ENCODE data around the gene MAPKBP1. TPM values are rescaled to one million over a fixed set of nuclear protein-coding genes. Genes with fewer than 3 reads are reported as not detected.

The MAPKBP1 gene
- total RNA-seq, 2 experiments from 2014 or later = 16.6 to 17.2 TPM

- Mint-ChIP-seq H3K36me3 (ENCODE audit: low read depth) (peaks cover 9% of the 10 kb centered on the region), H3K4me3 (no peak overlapping the region), H3K27ac (no peak overlapping the region), H3K9me3 (no peaks in the 10 kb centered on the region), H3K4me1 (ENCODE audit: low read depth) (no peaks in the 10 kb centered on the region), H3K27me3 (no peaks in the 10 kb centered on the region)
- DNase-seq = no peak
- TF ChIP-seq CTCF (IDR thresholded peaks at IDR 0.05) = no peak
- ChIA-PET CTCF (interaction anchor here (1.3 to 2.3 kb wide), 3 partner anchors 16 to 88 kb away, joined by 3 to 8 read pairs (median 6); partner anchors contain the start of gene MAPKBP1), POLR2A (interaction anchor here (0.9 kb wide), 1 partner anchor 92 kb away, joined by 3 read pairs; no protein-coding TSS in a partner anchor)
- intact Hi-C loops (cut with micrococcal nuclease) = no loop called here
- no peak for ATAC-seq
Observed at GRCh38 chr15:41816788-41817187, 42.5 kb downstream of the MAPKBP1 start.

- no peaks in the 10 kb centered on the region for H3K9me3 Mint-ChIP-seq
- no peak overlapping the region for H3K27ac Mint-ChIP-seq
- H3K27me3 Mint-ChIP-seq = no peaks in the 10 kb centered on the region
- DNase-seq (no peak), ATAC-seq (no peak)
- intact Hi-C loops (cut with micrococcal nuclease) = no loop called here
- ChIA-PET POLR2A (interaction anchor here (0.9 kb wide), 1 partner anchor 92 kb away, joined by 3 read pairs; no protein-coding TSS in a partner anchor), CTCF (interaction anchor here (1.3 to 2.3 kb wide), 3 partner anchors 15 to 87 kb away, joined by 3 to 8 read pairs (median 6); partner anchors contain the start of gene MAPKBP1)
- no peaks in the 10 kb centered on the region for H3K4me1 Mint-ChIP-seq (ENCODE audit: low read depth)
- TF ChIP-seq CTCF (IDR thresholded peaks at IDR 0.05) = no peak
- H3K4me3 Mint-ChIP-seq = no peak overlapping the region
- peaks cover 9% of the 10 kb centered on the region for H3K36me3 Mint-ChIP-seq (ENCODE audit: low read depth)
Observed at GRCh38 chr15:41817327-41817726, 43.0 kb downstream of the MAPKBP1 start.

- H3K36me3 Mint-ChIP-seq (ENCODE audit: low read depth) = peaks cover 9% of the 10 kb centered on the region
- intact Hi-C loops (cut with micrococcal nuclease) = no loop called here
- no peaks in the 10 kb centered on the region for H3K9me3 Mint-ChIP-seq
- no peaks in the 10 kb centered on the region for H3K27me3 Mint-ChIP-seq
- CTCF ChIA-PET = interaction anchor here (1.3 to 2.3 kb wide), 3 partner anchors 15 to 87 kb away, joined by 3 to 8 read pairs (median 6); partner anchors contain the start of gene MAPKBP1
- no peak for ATAC-seq
- TF ChIP-seq CTCF (IDR thresholded peaks at IDR 0.05) = no peak
- no peak for DNase-seq
- no peak overlapping the region for H3K27ac Mint-ChIP-seq
- H3K4me1 Mint-ChIP-seq (ENCODE audit: low read depth) = no peaks in the 10 kb centered on the region
- POLR2A ChIA-PET = interaction anchor here (0.9 kb wide), 1 partner anchor 91 kb away, joined by 3 read pairs; no protein-coding TSS in a partner anchor
- H3K4me3 Mint-ChIP-seq = no peak overlapping the region
Observed at GRCh38 chr15:41817781-41818180, 43.5 kb downstream of the MAPKBP1 start.

- intact Hi-C loops (cut with micrococcal nuclease) = no loop called here
- DNase-seq = no peak
- Mint-ChIP-seq H3K27ac (no peak overlapping the region), H3K4me1 (ENCODE audit: low read depth) (no peaks in the 10 kb centered on the region), H3K4me3 (no peak overlapping the region), H3K36me3 (ENCODE audit: low read depth) (peaks cover 8% of the 10 kb centered on the region), H3K27me3 (no peaks in the 10 kb centered on the region), H3K9me3 (no peaks in the 10 kb centered on the region)
- TF ChIP-seq CTCF (IDR thresholded peaks at IDR 0.05) = no peak
- ChIA-PET CTCF (interaction anchor here (2.1 kb wide), 1 partner anchor 8 kb away, joined by 11 read pairs; no protein-coding TSS in a partner anchor), POLR2A (no interaction called here)
- no peak for ATAC-seq
Observed at GRCh38 chr15:41819455-41820050, 45.3 kb downstream of the MAPKBP1 start.

GRCh38 chr15:41820791-41821423, 46.6 kb downstream of the MAPKBP1 start:
- POLR2A ChIA-PET = interaction anchor here (1.2 kb wide), 1 partner anchor 10 kb away, joined by 4 read pairs; no protein-coding TSS in a partner anchor
- Mint-ChIP-seq H3K27me3 (no peaks in the 10 kb centered on the region), H3K4me1 (ENCODE audit: low read depth) (no peaks in the 10 kb centered on the region), H3K36me3 (ENCODE audit: low read depth) (peaks cover 8% of the 10 kb centered on the region), H3K4me3 (no peak overlapping the region), H3K9me3 (no peaks in the 10 kb centered on the region), H3K27ac (no peak overlapping the region)
- CTCF ChIA-PET = interaction anchor here (1.0 to 2.1 kb wide), 3 partner anchors 9 to 47 kb away, joined by 3 to 11 read pairs (median 8); partner anchors contain the start of gene MAPKBP1
- intact Hi-C loops (cut with micrococcal nuclease) = no loop called here
- DNase-seq (no peak), ATAC-seq (no peak)
- no peak for TF ChIP-seq CTCF (IDR thresholded peaks at IDR 0.05)
